NCI-H774 (cell line): ENCODE data around the gene CDKN2D.
"Not testable (repeated sequence)": the region's sequence is repeated elsewhere in the genome, so short reads cannot be mapped to it uniquely, and the experiment has no call there.

Experiments
- DNase-seq: peaks from one replicate; lab custom pipeline; 2025; lab: John Stamatoyannopoulos, UW

Gene CDKN2D

GRCh38 chr19:10580979-10581631 lies 12.3 kb upstream of the CDKN2D start:
- DNase-seq, result no peak

GRCh38 chr19:10577951-10578350 lies 9.2 kb upstream of the CDKN2D start:
- DNase-seq, result no peak

DNA sequence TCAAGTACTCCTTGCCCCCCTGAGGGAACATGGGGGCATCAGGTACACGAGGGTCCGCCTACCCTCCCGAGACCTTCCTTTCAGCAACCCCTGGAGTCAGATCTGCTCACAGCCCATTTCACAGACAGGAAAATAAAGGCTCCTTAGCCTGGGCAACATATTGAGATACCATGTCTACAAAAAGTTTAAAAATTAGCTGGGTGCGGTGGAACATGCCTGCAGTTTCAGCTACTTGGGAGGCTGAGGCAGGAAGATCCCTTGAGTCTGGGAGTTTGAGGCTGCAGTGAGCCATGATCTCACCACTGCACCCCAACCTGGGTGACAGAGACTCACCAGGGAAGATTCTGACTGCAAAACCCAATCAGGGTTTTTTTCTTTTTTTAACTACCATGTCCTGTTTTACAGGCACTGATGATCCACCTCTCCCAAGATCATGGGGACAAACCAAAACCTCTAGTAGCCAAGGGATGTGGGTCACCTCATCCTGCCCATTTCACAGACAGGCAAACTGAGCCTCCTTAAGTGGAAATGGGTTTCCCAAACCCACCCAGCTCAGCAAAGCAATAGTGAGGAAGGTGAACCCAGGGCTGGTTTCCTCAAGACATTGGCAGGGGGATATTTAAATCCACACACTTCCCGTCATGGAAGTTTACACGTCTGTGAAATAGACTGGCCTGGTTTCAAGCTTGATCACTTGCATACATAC lies 6.4 kb upstream of the CDKN2D start:
- DNase-seq, result no peak

DNA sequence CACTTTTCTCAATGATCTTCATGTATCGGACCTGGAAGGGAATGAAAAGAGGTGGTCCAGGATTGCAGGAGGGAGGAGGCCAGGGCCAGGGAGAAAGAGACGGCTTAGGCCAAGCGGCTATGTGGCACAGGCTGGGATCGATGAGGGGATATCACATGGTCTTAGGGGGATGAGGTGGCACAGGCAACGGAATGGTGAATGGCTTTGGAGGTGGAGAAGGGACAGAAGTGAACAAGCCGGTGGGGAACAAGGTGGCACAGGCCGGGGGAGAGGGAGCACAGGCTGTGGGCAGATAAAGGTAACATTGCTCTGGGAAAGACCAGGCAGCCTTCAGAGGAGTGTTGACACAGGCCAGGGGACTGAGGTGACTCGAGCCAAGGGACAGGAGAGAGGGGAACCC lies 5.7 kb upstream of the CDKN2D start:
- DNase-seq, result no peak

- DNase-seq, result not testable (repeated sequence)
Measured at GRCh38 chr19:10573793-10574192, 5.0 kb upstream of the CDKN2D start.

DNA sequence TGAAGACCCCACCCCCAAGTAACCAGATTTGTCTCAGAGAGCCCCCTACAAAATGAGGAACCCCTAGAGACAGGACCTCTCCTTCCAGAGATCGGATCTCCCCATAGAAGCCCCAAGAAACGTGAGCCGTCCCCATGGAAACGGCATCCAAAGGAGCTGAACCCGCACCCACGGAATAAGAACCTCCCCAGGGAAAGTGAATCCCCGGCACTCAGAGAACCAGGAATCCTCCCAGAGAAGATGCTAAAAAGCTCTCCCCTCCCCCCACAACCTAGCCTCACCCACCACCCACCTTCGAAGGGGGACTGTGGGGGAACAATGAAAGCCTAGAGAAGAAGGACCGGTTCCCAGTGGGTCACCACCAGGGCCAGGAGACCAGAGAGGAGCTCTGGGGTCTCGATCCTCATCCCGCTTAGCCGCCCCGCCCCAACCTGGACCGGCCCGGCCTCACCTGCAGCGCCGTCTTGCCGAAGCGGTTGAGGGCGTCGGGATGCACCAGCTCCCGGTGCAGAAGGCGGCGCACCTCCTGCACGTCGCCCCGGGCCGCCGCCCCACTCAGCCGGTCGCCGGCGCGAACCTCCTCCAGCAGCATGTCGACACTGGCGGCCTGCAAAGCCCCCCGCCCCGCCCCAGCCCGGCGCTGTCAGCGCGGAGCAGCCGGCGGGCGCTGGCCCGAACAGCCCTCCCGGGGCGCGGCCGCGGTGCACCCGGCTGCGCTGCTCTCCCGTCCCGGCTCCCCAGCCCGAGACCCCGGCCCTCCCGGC lies 535 bp downstream of the CDKN2D start:
- no peak for DNase-seq

DNA sequence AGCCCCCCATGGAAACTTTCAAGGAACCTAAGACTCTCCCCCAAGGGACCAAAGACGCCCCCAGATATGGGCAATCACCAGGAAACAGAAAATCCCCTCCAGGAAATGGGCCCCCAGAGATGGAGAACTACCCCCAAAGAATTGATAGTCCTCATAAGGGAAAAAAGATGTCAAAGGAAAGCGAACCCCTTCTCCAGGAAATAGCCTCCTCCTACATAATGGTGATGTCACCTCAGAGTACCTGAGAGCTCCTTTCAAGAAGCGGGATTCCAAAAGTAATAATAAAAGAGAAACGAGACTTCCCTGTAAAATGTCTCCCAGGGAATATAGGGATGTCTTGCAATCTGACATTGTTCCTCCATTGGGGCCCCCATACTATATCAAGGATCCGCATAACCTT lies 1.1 kb downstream of the CDKN2D start:
- no peak for DNase-seq

GRCh38 chr19:10566658-10567410 lies 1.9 kb downstream of the CDKN2D start:
- DNase-seq, result no peak

DNA sequence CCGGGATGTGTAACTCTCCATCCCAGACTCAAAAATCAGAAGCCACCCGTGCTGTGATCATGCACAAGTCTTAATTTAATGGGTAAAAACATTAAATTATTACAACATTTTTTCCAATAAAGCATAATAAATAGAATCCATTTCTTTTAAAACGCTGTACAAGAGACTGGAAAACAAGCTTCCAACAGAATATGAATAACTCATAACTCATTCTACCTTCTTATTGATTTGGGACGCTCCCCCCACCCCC lies 2.4 kb downstream of the CDKN2D start:
- DNase-seq, result no peak

DNA sequence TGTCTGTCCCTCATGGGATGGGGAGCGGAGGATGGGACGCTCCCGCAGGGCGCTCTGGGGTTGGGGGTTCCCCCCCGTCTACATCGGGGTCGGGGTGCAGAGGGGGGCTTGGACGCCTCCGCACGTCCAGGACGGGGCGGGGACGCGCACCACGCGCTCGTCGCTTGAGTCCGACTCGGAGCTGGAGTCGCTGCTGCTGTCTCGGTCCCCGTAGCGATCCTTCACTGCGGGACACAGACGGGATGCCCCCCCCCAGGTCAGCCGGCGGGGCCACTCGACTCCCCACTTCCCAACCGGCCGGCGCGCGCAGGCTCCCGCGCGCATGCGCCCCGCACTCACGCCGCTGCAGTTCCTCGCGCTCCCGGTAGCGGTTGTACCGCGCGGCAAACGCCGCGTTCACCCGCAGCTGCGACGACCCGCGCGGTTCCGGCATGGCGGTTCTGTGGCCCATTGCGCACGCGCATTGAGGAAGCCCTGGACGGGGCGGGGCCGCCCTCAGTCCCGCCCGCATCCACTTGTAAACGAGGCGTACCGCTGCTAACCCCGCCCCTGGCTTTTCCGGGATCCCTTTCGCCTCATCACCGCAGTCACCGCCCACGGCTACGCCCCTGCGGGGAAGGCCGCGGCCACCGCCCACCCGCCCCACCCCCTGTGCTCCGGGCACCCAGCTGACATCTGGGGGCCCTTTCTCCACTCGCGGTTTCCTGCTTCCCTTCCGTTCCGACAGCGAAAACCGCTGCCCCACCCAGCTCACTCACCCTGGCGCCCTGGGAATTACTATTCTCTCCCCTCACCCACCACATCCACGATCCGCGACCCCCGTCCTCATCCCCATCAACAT lies 3.0 kb downstream of the CDKN2D start, which contains the start of gene KRI1:
Gene KRI1 (minus strand): TSS at position 444 of the 841 bp plus-strand sequence. CDS start 11 bp downstream, at position 433.
- peak; percentile 93 for DNase-seq

DNA sequence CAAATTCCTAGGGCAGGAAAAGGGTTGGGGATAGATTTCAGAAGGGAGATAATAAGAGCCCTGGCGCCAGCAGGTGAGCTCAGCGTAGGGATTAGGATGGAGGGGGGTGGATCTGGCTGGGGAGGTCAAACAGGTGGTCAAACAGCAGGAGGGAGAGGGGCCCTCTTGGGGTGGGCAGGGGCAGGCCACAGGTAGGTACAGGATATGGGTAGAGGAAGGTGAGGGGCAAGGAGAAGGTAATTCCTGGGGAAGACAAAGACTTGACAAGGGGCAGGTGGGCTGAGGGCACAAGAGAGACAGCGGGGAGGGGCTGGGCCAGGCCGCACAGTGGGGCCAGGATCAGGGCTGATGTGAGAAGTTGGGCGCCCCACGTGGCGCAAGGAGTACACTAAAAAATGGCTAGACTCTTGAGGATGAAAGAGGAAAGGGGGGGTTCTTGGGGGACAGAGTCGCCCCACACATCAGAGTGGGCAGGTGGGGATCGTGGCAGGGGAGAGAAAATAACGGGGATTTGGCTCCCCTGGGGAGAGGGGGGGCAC lies 3.7 kb downstream of the CDKN2D start:
- DNase-seq, result no peak

GRCh38 chr19:10562609-10563008 lies 6.2 kb downstream of the CDKN2D start:
- no peak for DNase-seq

GRCh38 chr19:10560154-10560553 lies 8.6 kb downstream of the CDKN2D start:
- DNase-seq, result no peak

DNA sequence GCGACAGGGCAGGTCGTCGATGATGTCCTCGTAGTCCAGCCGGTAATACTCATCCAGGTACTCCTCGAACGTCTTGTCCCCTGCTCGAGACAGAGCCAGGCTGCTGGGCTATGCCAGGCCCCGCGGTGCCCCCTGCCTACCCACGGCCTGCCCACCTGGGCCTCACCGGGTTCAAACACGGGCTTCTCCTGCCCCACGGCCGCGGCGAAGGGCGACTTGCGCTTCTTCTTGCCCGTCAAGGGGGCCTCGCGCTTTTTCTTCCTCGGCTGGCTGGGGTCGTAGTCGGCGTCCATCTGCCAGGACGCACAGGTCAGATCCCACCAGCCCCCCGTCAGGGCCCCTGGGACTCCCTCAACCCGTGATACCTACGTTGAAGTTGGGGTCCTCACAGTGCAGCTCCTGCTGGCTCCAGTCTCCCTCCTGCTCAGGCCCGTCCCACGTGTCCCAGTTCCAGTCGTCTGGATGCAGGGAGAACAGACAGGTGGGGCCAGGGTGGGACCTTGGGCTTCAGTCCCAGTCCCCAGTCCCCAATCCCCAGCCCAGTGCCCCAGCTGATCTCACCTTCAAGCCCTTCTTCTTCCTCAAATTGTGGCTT lies 11.1 kb downstream of the CDKN2D start:
- no peak for DNase-seq

DNA sequence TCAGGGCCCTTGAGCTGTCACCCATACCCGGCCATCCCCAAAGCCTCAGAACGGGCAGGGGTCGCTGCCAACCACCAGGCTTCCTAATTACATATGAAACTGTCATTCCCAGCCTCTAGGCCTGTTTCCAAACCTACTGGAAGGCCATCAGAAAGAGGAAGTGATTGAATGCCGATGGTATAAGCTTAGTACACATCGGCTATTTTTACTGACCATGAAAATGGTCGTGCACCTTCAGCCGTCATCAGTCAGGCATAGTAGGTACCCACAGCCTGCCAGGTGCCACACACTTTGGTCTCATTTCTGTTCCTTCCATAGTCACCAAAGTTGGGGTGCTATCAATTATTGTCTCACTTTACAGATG lies 13.2 kb downstream of the CDKN2D start:
- DNase-seq, result no peak

- no peak for DNase-seq
Measured at GRCh38 chr19:10554760-10555609, 13.8 kb downstream of the CDKN2D start.

DNA sequence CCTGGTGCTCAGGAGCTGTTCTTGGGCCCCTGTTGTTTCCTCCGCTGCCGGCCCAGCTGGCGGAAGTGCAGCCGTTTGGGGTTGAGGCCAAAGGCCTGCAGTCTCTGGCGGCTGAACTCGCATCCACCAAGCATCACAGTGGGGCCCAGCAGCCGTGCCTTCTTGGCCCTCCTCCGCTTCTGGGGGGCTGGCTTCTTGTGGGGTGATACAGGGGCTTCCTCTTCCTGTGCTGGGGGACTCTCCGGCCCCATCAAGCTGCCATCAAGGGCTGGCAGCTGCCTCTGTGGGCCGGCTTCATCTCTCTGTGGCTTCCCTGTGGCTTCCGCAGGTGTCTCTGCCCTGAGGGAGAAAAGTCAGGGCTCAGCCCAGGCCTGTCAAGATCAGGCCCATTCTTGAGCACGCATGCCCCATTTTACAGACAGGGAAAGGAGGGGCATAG lies 14.8 kb downstream of the CDKN2D start:
- DNase-seq, result no peak

GRCh38 chr19:10553087-10553667 lies 15.6 kb downstream of the CDKN2D start:
- DNase-seq, result no peak

DNA sequence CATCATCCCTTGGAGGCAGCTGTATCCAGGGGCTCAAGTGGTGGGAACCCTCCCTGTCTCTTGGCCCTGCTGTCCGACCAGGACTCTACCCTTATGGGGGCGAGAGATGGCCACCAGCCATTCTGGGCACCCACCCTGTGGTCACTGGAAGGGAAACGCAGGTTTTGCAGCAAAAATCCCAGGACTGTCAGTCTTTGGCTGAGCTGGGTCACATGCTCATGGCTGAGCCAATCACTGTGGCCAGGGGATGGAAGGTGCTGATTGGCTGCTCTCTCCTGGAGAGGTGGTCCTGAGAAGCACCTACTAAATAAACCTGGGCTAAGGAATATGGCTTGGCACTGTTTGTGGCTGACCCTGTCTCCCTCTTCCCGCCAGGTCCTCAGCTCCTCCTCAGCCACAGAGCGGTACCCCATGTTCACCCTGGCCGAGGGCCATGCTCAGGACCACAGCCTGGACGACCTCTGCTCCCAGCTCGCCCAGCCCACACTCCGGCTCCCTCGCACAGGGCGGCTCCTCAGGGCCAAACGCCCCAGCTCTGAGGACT lies 16.2 kb downstream of the CDKN2D start:
- no peak for DNase-seq
